C4-2B (cell line): Measurements from ENCODE around the gene DIP2B.

Experiments used
- H3K27ac ChIP-seq: fragments of 450-650 bp; 2 replicates; pipeline ENCODE4 v1.5.1; 2017
- CTCF ChIP-seq: fragments of 450-650 bp; conservative IDR thresholded peaks from 2 replicates; pipeline ENCODE4 v1.5.1; 2017; ENCODE audit warnings: mild to moderate bottlenecking
- ZFX ChIP-seq: fragments of 450-650 bp; IDR thresholded peaks from 2 replicates; pipeline ENCODE4 v1.6.1; 2017

The DIP2B gene

GRCh38 chr12:50615907-50616296 is 111.1 kb downstream of the DIP2B start:
- TF ChIP-seq CTCF (no peak), ZFX (no peak)
- no peak overlapping the region for H3K27ac ChIP-seq

- H3K27ac ChIP-seq, result no peak overlapping the region
- TF ChIP-seq ZFX (no peak), CTCF (no peak)
Measured at GRCh38 chr12:50617657-50618056, 112.9 kb downstream of the DIP2B start.

- TF ChIP-seq CTCF, result no peak
- TF ChIP-seq ZFX, result no peak
- no peak overlapping the region for H3K27ac ChIP-seq
Measured at GRCh38 chr12:50618864-50619609, 114.3 kb downstream of the DIP2B start.

- TF ChIP-seq CTCF, result no peak
- no peak for TF ChIP-seq ZFX
- no peak overlapping the region for H3K27ac ChIP-seq
Measured at GRCh38 chr12:50619610-50619958, 114.8 kb downstream of the DIP2B start.

GRCh38 chr12:50620109-50620977 is 115.6 kb downstream of the DIP2B start:
- TF ChIP-seq CTCF, result no peak
- no peak for TF ChIP-seq ZFX
- H3K27ac ChIP-seq, result no peak overlapping the region

GRCh38 chr12:50620978-50621360 is 116.2 kb downstream of the DIP2B start:
- no peak overlapping the region for H3K27ac ChIP-seq
- TF ChIP-seq ZFX (no peak), CTCF (no peak)
